Tibial nerve (tissue), 4 donors: ENCODE data around the gene DHRS4. TPM values are rescaled to one million over a fixed set of nuclear protein-coding genes. Genes with fewer than 3 reads are reported as not detected.
A peak's percentile ranks its signal among the peaks of the same experiment; 100 is the strongest.
"Not testable (repeated sequence)": the region's sequence is repeated elsewhere in the genome, so short reads cannot be mapped to it uniquely, and the experiment has no call there.

ENCODE experiments used
- DNase-seq, 2 donors: peaks; one replicate each; pipeline ENCODE4 v3.0.0-alpha.2; 2019; ENCODE audit warnings: low spot score in 2 of 2
- H3K27ac ChIP-seq, 4 donors: fragments of 200-600 bp; sonication (generic) in 3 of 4; one replicate each; pipeline ENCODE4 v1.5.1; 2017 to 2019; ENCODE audit warnings: mild to moderate bottlenecking in 1 of 4
- H3K27me3 ChIP-seq, 2 donors: fragments of 200-600 bp; sonication (generic) in 1 of 2; one replicate each; pipeline versions ENCODE4 v1.5.1 to v1.6.0; 2017 to 2019
- H3K36me3 ChIP-seq, 3 donors: fragments of 200-600 bp; sonication (generic); one replicate each; pipeline ENCODE4 v1.5.1; 2018 to 2019
- H3K4me1 ChIP-seq, 4 donors: fragments of 200-600 bp; sonication (generic) in 3 of 4; one replicate each; pipeline ENCODE4 v1.5.1; 2017 to 2019
- H3K4me3 ChIP-seq, 4 donors: fragments of 200-600 bp; sonication (generic) in 3 of 4; one replicate each; pipeline ENCODE4 v1.5.1; 2017 to 2019; ENCODE audit warnings: mild to moderate bottlenecking in 1 of 4, moderate library complexity in 1 of 4
- H3K9me3 ChIP-seq, 4 donors: fragments of 200-600 bp; sonication (generic) in 3 of 4; one replicate each; pipeline ENCODE4 v1.5.1; 2017 to 2019
- CTCF ChIP-seq, 5 experiments: fragments of 200-600 bp in 3 of 5; fragments of 450-650 bp in 2 of 5; sonication (generic) in 3 of 5; IDR thresholded peaks; one replicate each; pipeline ENCODE4 v1.5.1; 2016 to 2019; ENCODE audit warnings: antibody characterized with exemption in 5 of 5, mild to moderate bottlenecking in 3 of 5, moderate library complexity in 2 of 5
- EP300 ChIP-seq, 2 donors: sonication (generic); formaldehyde crosslinking; IDR thresholded peaks; one replicate each; pipeline ENCODE4 v1.6.1; 2017; ENCODE audit warnings: antibody characterized with exemption in 2 of 2, mild to moderate bottlenecking in 1 of 2
- POLR2A ChIP-seq, 2 donors: fragments of 450-650 bp; IDR thresholded peaks; one replicate each; pipeline ENCODE4 v1.6.1; 2017; ENCODE audit warnings: antibody characterized with exemption in 2 of 2, mild to moderate bottlenecking in 2 of 2, moderate library complexity in 2 of 2
- WGBS, 2 donors: methylation state at CpG; one replicate each; pipeline ENCODE4 v1.1.5; 2018; 5-methylcytosine and 5-hydroxymethylcytosine counted together
- total RNA-seq, 4 donors: library from RNA; depleted of rRNA; stranded (reverse); fragments of >200 nt; gene quantifications; one replicate each; pipeline ENCODE4 v1.1.0, GENCODE V29; 2016

DHRS4 gene
- total RNA-seq, 4 donors from 2014 or later, result 28.8 to 61.5 (median 49.8) TPM

DNA sequence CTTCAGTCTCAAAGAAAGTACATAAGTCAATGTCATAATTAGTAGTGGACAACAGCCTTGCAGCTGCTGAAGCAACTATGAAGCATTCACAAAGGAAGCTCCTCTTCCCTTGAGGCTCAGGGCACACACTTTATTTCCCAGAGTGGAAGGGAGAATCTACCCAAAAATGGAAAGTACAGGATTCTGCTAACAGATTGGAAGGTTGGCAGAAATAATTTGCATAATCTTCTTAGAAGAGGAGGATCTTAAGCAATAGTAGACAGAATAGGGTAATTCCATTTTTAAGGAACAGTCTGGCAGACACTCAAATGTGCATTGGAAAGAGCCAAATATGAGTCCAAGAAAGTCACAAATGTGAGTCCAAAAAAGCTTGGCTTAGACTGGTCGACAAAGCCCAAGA is 37.4 kb downstream of the DHRS4 start:
- not testable (repeated sequence) for H3K27ac ChIP-seq, H3K27me3 ChIP-seq, H3K36me3 ChIP-seq, H3K4me1 ChIP-seq, H3K9me3 ChIP-seq, DNase-seq, H3K4me3 ChIP-seq
- 50 to 89% methylated on average over 1 of the region's 1 CpG for WGBS, 2 donors

GRCh38 chr14:23993042-23993441 is 39.5 kb downstream of the DHRS4 start:
- not testable (repeated sequence) for H3K36me3 ChIP-seq, H3K4me1 ChIP-seq, H3K4me3 ChIP-seq, H3K27ac ChIP-seq, DNase-seq, H3K9me3 ChIP-seq, H3K27me3 ChIP-seq
- WGBS, 2 donors, result 77 to 78% methylated on average over 3 of the region's 3 CpGs

- DNase-seq, result not testable (repeated sequence)
Observed at GRCh38 chr14:23996009-23996408, 42.4 kb downstream of the DHRS4 start.

GRCh38 chr14:23996825-23997224 is 43.3 kb downstream of the DHRS4 start:
- H3K27me3 ChIP-seq, DNase-seq, H3K4me3 ChIP-seq, H3K9me3 ChIP-seq, H3K4me1 ChIP-seq, H3K36me3 ChIP-seq, H3K27ac ChIP-seq: not testable (repeated sequence)
- 93% methylated on average over 1 of the region's 2 CpGs; no CpG with 5 or more reads in 1 of the 2 donors for WGBS, 2 donors

More at GRCh38 chr14:23996009-23996408, 42.4 kb downstream of the DHRS4 start:
- H3K4me3 ChIP-seq, H3K27ac ChIP-seq, H3K4me1 ChIP-seq, H3K9me3 ChIP-seq, H3K27me3 ChIP-seq, H3K36me3 ChIP-seq: not testable (repeated sequence)

DNA sequence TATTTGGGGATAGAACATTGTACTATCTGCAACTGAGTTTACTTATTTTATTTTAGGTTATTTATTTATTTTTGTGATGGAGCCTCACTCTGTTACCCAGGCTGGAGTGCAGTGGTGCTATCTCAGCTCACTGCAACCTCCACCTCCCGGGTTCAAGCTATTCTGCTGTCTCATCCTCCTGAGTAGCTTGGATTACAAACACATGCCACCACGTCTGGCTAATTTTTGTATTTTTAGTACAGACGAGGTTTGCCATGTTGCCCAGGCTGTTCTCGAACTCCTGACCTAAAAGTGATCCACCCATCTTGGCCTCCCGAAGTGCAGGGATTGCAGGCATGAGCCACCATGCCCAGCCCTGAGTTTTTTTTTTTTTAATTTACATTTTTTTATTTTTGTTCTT is 46.1 kb downstream of the DHRS4 start:
- not testable (repeated sequence) for H3K4me1 ChIP-seq, H3K27me3 ChIP-seq, H3K36me3 ChIP-seq, H3K4me3 ChIP-seq, H3K9me3 ChIP-seq, DNase-seq, H3K27ac ChIP-seq
- 61 to 70% methylated on average over 3 of the region's 5 CpGs for WGBS, 2 donors

DNA sequence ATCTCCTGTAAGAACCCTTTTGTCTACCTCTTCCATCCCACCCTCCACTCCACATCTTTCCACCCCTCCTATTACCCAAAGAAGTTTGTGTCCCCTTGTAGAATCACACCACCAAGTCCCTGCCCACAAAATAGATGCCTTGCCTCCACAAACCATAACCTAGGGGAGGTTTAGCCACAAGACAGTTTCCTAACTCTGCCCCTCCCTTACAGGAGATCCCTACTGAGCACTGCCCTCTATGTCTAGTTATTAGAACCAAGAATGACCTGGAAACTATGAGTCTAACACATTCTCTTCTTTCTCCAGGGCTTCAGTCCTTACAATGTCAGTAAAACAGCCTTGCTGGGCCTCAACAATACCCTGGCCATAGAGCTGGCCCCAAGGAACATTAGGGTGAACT is 47.5 kb downstream of the DHRS4 start:
- not testable (repeated sequence) for H3K4me1 ChIP-seq, DNase-seq

DNA sequence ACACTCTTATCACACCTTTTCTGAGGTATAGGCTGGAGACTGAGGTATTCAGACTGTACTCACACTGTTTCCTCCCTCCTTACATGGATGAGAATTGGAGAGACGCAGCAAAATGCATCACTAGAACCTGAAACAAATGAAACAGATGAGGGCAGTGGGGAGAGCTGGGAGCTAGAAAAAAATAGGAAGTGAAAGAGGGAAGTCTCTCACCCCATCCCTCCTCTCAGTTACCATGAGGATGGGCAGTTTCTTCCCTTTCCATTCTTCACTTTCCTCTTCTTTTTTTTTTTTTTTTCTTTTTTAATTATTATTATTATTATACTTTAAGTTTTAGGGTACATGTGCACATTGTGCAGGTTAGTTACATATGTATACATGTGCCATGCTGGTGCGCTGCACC is 48.1 kb downstream of the DHRS4 start:
- WGBS, 2 donors, result 93% methylated on average over 2 of the region's 2 CpGs; no CpG with 5 or more reads in 1 of the 2 donors
- H3K4me1 ChIP-seq, H3K36me3 ChIP-seq, H3K27me3 ChIP-seq, DNase-seq, H3K27ac ChIP-seq, H3K9me3 ChIP-seq, H3K4me3 ChIP-seq: not testable (repeated sequence)

More for the DNA sequence above, 47.5 kb downstream of the DHRS4 start:
- H3K27ac ChIP-seq, H3K27me3 ChIP-seq, H3K4me3 ChIP-seq, H3K36me3 ChIP-seq, H3K9me3 ChIP-seq: not testable (repeated sequence)

DNA sequence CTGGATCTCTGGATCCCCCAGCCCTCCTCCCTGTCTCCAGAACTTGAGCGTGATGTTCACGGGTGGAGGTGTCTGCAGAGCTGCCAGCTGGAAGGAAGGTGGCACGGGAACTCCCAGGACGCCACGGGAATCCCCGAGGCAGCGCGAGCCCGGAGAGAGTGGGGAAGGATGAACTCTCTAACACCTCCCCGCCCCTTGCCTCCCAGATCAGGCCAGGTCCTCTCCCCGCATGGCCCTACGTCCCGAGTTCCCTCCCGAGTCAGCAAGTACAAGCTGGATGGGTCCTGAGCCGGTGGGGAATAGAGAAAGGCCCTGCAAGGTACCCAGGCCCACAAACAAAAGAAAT is 52.9 kb downstream of the DHRS4 start:
- peak overlapping the region in 3 of 4 donors; percentile 34 to 49 (median 47) for H3K4me3 ChIP-seq
- not testable (repeated sequence) for H3K9me3 ChIP-seq, H3K27me3 ChIP-seq, H3K36me3 ChIP-seq, DNase-seq, H3K4me1 ChIP-seq
- 6% methylated on average over 5 of the region's 15 CpGs; no CpG with 5 or more reads in 1 of the 2 donors for WGBS, 2 donors
- peak overlapping the region in 1 of 4 donors; percentile 62 for H3K27ac ChIP-seq

DNA sequence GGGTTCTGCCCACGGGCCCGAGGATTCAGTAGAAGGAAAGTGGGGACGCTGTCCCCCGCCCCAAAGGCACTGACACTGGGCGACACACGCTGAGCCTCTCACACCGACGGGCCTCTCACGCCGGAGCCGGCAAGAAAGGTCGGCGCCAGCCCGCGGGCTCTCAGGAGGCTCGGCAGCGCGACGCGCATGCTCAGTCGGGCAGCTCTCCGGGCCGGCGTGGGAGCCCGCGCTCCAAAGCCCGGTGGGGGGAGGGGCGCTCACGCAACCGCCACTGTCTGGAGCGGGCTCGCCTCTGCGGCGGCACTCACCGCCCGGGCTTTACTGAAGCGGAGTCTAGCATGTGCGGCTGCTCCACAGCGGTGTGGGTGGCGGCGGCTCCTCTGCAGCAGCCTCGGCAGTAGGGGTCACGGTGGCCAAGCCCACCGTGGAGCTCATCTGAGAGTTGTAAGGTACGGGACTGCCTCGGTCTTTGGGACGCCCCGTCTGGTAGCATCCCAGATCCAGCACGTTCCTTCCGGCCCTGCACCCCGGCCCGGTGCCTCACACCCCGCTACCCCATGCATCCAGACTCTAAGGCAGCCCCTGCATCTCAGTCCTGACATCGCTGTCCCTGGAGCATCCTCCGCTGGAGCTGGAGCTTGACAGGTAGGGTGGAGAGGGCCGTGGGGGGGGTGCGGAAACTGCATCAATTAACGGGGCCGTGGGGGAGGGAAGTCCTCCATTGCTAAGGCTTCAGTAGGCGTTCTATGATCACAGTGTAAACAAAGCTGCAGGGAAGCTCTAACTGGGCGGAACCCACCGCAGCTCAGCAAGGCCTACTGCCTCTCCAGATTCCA is 53.5 kb downstream of the DHRS4 start:
- Histone ChIP-seq H3K27ac (peak overlapping the region in 3 of 4 donors; percentile 29 to 62 (median 43)), H3K4me1 (peaks cover 0 to 11% (median 2%) of the 10 kb centered on the region in 4 donors), H3K4me3 (peak overlapping the region in 3 of 4 donors; percentile 34 to 49 (median 47))
- not testable (repeated sequence) for DNase-seq, H3K27me3 ChIP-seq, H3K36me3 ChIP-seq, H3K9me3 ChIP-seq
- WGBS, 2 donors, result 9 to 35% methylated on average over 11 of the region's 62 CpGs

- H3K4me3 ChIP-seq, result no peak overlapping the region
- no peaks in the 10 kb centered on the region for H3K9me3 ChIP-seq
- 79 to 84% methylated on average over 2 of the region's 2 CpGs for WGBS, 2 donors
- H3K4me1 ChIP-seq, result peaks cover 0 to 37% (median 10%) of the 10 kb centered on the region in 4 donors
- DNase-seq, result no peak
- peak overlapping the region in 1 of 4 donors; percentile 36 for H3K27ac ChIP-seq
- H3K36me3 ChIP-seq, result no peaks in the 10 kb centered on the region
- H3K27me3 ChIP-seq, result no peaks in the 10 kb centered on the region
- TF ChIP-seq POLR2A (IDR thresholded peaks at IDR 0.05) (no peak), EP300 (IDR thresholded peaks at IDR 0.05) (no peak), CTCF (IDR thresholded peaks at IDR 0.05) (no peak)
Observed at GRCh38 chr14:24011051-24011450, 57.5 kb downstream of the DHRS4 start.
